ENCODE data around the gene SPOCK1.

Gene SPOCK1

GRCh38 chr5:137442660-137443059 is 56.5 kb downstream of the SPOCK1 start:
- no peaks in the 10 kb centered on the region for H3K4me1 ChIP-seq (ENCODE audit: insufficient read depth, low read length)
- H3K36me3 ChIP-seq (ENCODE audit: insufficient read depth, low read length) = no peaks in the 10 kb centered on the region
- H3K9ac ChIP-seq (ENCODE audit: low read depth, low read length) = no peak overlapping the region
- H3K9me3 ChIP-seq (ENCODE audit: control insufficient read depth, insufficient read depth, low read length) = no peaks in the 10 kb centered on the region

GRCh38 chr5:137441476-137441875 is 57.6 kb downstream of the SPOCK1 start:
- Histone ChIP-seq H3K36me3 (ENCODE audit: insufficient read depth, low read length) (no peaks in the 10 kb centered on the region), H3K9ac (ENCODE audit: low read depth, low read length) (no peak overlapping the region)

GRCh38 chr5:137440795-137441194 is 58.3 kb downstream of the SPOCK1 start:
- H3K9me3 ChIP-seq (ENCODE audit: control insufficient read depth, insufficient read depth, low read length) = no peaks in the 10 kb centered on the region
- H3K36me3 ChIP-seq (ENCODE audit: insufficient read depth, low read length) = no peaks in the 10 kb centered on the region
- no peaks in the 10 kb centered on the region for H3K4me1 ChIP-seq (ENCODE audit: insufficient read depth, low read length)
- no peak overlapping the region for H3K9ac ChIP-seq (ENCODE audit: low read depth, low read length)

More at GRCh38 chr5:137441476-137441875, 57.6 kb downstream of the SPOCK1 start:
- Histone ChIP-seq H3K9me3 (ENCODE audit: control insufficient read depth, insufficient read depth, low read length) (no peaks in the 10 kb centered on the region), H3K4me1 (ENCODE audit: insufficient read depth, low read length) (no peaks in the 10 kb centered on the region)

- no peaks in the 10 kb centered on the region for H3K9me3 ChIP-seq (ENCODE audit: control insufficient read depth, insufficient read depth, low read length)
- H3K4me1 ChIP-seq (ENCODE audit: insufficient read depth, low read length) = no peaks in the 10 kb centered on the region
- H3K36me3 ChIP-seq (ENCODE audit: insufficient read depth, low read length) = no peaks in the 10 kb centered on the region
- no peak overlapping the region for H3K9ac ChIP-seq (ENCODE audit: low read depth, low read length)
Observed at GRCh38 chr5:137439645-137440044, 59.5 kb downstream of the SPOCK1 start.

- Histone ChIP-seq H3K4me1 (ENCODE audit: insufficient read depth, low read length) (no peaks in the 10 kb centered on the region), H3K36me3 (ENCODE audit: insufficient read depth, low read length) (no peaks in the 10 kb centered on the region), H3K9me3 (ENCODE audit: control insufficient read depth, insufficient read depth, low read length) (no peaks in the 10 kb centered on the region), H3K9ac (ENCODE audit: low read depth, low read length) (no peak overlapping the region)
Observed at GRCh38 chr5:137438932-137439331, 60.2 kb downstream of the SPOCK1 start.

- Histone ChIP-seq H3K9me3 (ENCODE audit: control insufficient read depth, insufficient read depth, low read length) (no peaks in the 10 kb centered on the region), H3K36me3 (ENCODE audit: insufficient read depth, low read length) (no peaks in the 10 kb centered on the region), H3K4me1 (ENCODE audit: insufficient read depth, low read length) (no peaks in the 10 kb centered on the region), H3K9ac (ENCODE audit: low read depth, low read length) (no peak overlapping the region)
Observed at GRCh38 chr5:137437774-137438173, 61.4 kb downstream of the SPOCK1 start.

GRCh38 chr5:137433539-137433938 is 65.6 kb downstream of the SPOCK1 start:
- Histone ChIP-seq H3K9ac (ENCODE audit: low read depth, low read length) (no peak overlapping the region), H3K4me1 (ENCODE audit: insufficient read depth, low read length) (no peaks in the 10 kb centered on the region), H3K9me3 (ENCODE audit: control insufficient read depth, insufficient read depth, low read length) (no peaks in the 10 kb centered on the region), H3K36me3 (ENCODE audit: insufficient read depth, low read length) (no peaks in the 10 kb centered on the region)

GRCh38 chr5:137432376-137432775 is 66.8 kb downstream of the SPOCK1 start:
- Histone ChIP-seq H3K9me3 (ENCODE audit: control insufficient read depth, insufficient read depth, low read length) (no peaks in the 10 kb centered on the region), H3K36me3 (ENCODE audit: insufficient read depth, low read length) (no peaks in the 10 kb centered on the region), H3K4me1 (ENCODE audit: insufficient read depth, low read length) (no peaks in the 10 kb centered on the region), H3K9ac (ENCODE audit: low read depth, low read length) (no peak overlapping the region)

GRCh38 chr5:137431051-137431450 is 68.1 kb downstream of the SPOCK1 start:
- Histone ChIP-seq H3K36me3 (ENCODE audit: insufficient read depth, low read length) (no peaks in the 10 kb centered on the region), H3K4me1 (ENCODE audit: insufficient read depth, low read length) (no peaks in the 10 kb centered on the region), H3K9me3 (ENCODE audit: control insufficient read depth, insufficient read depth, low read length) (no peaks in the 10 kb centered on the region), H3K9ac (ENCODE audit: low read depth, low read length) (no peak overlapping the region)

GRCh38 chr5:137415231-137415681 is 83.9 kb downstream of the SPOCK1 start:
- Histone ChIP-seq H3K36me3 (ENCODE audit: insufficient read depth, low read length) (no peaks in the 10 kb centered on the region), H3K9me3 (ENCODE audit: control insufficient read depth, insufficient read depth, low read length) (no peaks in the 10 kb centered on the region), H3K4me1 (ENCODE audit: insufficient read depth, low read length) (no peaks in the 10 kb centered on the region), H3K9ac (ENCODE audit: low read depth, low read length) (no peak overlapping the region)

- H3K36me3 ChIP-seq (ENCODE audit: insufficient read depth, low read length) = no peaks in the 10 kb centered on the region
- no peaks in the 10 kb centered on the region for H3K4me1 ChIP-seq (ENCODE audit: insufficient read depth, low read length)
- H3K9ac ChIP-seq (ENCODE audit: low read depth, low read length) = no peak overlapping the region
- H3K9me3 ChIP-seq (ENCODE audit: control insufficient read depth, insufficient read depth, low read length) = no peaks in the 10 kb centered on the region
Observed at GRCh38 chr5:137414112-137414755, 84.9 kb downstream of the SPOCK1 start.

GRCh38 chr5:137412136-137412535 is 87.0 kb downstream of the SPOCK1 start:
- Histone ChIP-seq H3K4me1 (ENCODE audit: insufficient read depth, low read length) (no peaks in the 10 kb centered on the region), H3K36me3 (ENCODE audit: insufficient read depth, low read length) (no peaks in the 10 kb centered on the region), H3K9ac (ENCODE audit: low read depth, low read length) (no peak overlapping the region), H3K9me3 (ENCODE audit: control insufficient read depth, insufficient read depth, low read length) (no peaks in the 10 kb centered on the region)

GRCh38 chr5:137410234-137411010 is 88.7 kb downstream of the SPOCK1 start:
- Histone ChIP-seq H3K9me3 (ENCODE audit: control insufficient read depth, insufficient read depth, low read length) (no peaks in the 10 kb centered on the region), H3K36me3 (ENCODE audit: insufficient read depth, low read length) (no peaks in the 10 kb centered on the region), H3K4me1 (ENCODE audit: insufficient read depth, low read length) (no peaks in the 10 kb centered on the region), H3K9ac (ENCODE audit: low read depth, low read length) (no peak overlapping the region)

GRCh38 chr5:137409736-137410135 is 89.4 kb downstream of the SPOCK1 start:
- H3K9me3 ChIP-seq (ENCODE audit: control insufficient read depth, insufficient read depth, low read length) = no peaks in the 10 kb centered on the region
- H3K36me3 ChIP-seq (ENCODE audit: insufficient read depth, low read length) = no peaks in the 10 kb centered on the region
- no peaks in the 10 kb centered on the region for H3K4me1 ChIP-seq (ENCODE audit: insufficient read depth, low read length)
- no peak overlapping the region for H3K9ac ChIP-seq (ENCODE audit: low read depth, low read length)

GRCh38 chr5:137407090-137407489 is 92.0 kb downstream of the SPOCK1 start:
- H3K9me3 ChIP-seq (ENCODE audit: control insufficient read depth, insufficient read depth, low read length) = no peaks in the 10 kb centered on the region
- H3K4me1 ChIP-seq (ENCODE audit: insufficient read depth, low read length) = no peaks in the 10 kb centered on the region
- H3K36me3 ChIP-seq (ENCODE audit: insufficient read depth, low read length) = no peaks in the 10 kb centered on the region
- H3K9ac ChIP-seq (ENCODE audit: low read depth, low read length) = no peak overlapping the region
